Stimulated activated CD8-positive, alpha-beta memory T cell treated with anti-CD3 and anti-CD28 coated beads, Interleukin-4, amount 100 ng/mL, for 4 hours (primary cell): ENCODE data around the gene DEFB123.

Experiments used
- DNase-seq, 2 donors: peaks; one replicate each; pipeline ENCODE4 v3.0.0-alpha.2; 2020; ENCODE audit warnings: low read depth in 2 of 2, low spot score in 1 of 2

The DEFB123 gene

GRCh38 chr20:31473331-31474096 lies 33.1 kb downstream of the DEFB123 start:
- no peak for DNase-seq

- no peak for DNase-seq
Measured at GRCh38 chr20:31474097-31474436, 33.6 kb downstream of the DEFB123 start.

- DNase-seq, result no peak
Measured at GRCh38 chr20:31474758-31475427, 34.5 kb downstream of the DEFB123 start, which contains the start of the genes DEFB124 and REM1. DEFB124 (minus strand) TSS chr20:31475127; CDS start chr20:31473013, 2,114 bp downstream. REM1 (plus strand) TSS chr20:31475288; CDS start chr20:31476446, 1,158 bp downstream.

GRCh38 chr20:31475472-31476293 lies 35.3 kb downstream of the DEFB123 start:
- DNase-seq, result no peak

GRCh38 chr20:31476294-31476585 lies 35.8 kb downstream of the DEFB123 start:
- DNase-seq, result no peak

- DNase-seq, result no peak
Measured at GRCh38 chr20:31476643-31477215, 36.3 kb downstream of the DEFB123 start.

GRCh38 chr20:31484001-31484400 lies 43.6 kb downstream of the DEFB123 start:
- no peak for DNase-seq

- DNase-seq, result no peak
Measured at GRCh38 chr20:31485450-31486339, 45.3 kb downstream of the DEFB123 start.

GRCh38 chr20:31488115-31488514 lies 47.7 kb downstream of the DEFB123 start:
- DNase-seq, result no peak

GRCh38 chr20:31489152-31489551 lies 48.7 kb downstream of the DEFB123 start:
- DNase-seq, result no peak

GRCh38 chr20:31490752-31491151 lies 50.3 kb downstream of the DEFB123 start:
- DNase-seq, result no peak

- no peak for DNase-seq
Measured at GRCh38 chr20:31494131-31494530, 53.7 kb downstream of the DEFB123 start.

- no peak for DNase-seq
Measured at GRCh38 chr20:31496761-31497295, 56.4 kb downstream of the DEFB123 start.

- no peak for DNase-seq
Measured at GRCh38 chr20:31497838-31498540, 57.6 kb downstream of the DEFB123 start.
